ENCODE results near the gene GRID2.

DNA sequence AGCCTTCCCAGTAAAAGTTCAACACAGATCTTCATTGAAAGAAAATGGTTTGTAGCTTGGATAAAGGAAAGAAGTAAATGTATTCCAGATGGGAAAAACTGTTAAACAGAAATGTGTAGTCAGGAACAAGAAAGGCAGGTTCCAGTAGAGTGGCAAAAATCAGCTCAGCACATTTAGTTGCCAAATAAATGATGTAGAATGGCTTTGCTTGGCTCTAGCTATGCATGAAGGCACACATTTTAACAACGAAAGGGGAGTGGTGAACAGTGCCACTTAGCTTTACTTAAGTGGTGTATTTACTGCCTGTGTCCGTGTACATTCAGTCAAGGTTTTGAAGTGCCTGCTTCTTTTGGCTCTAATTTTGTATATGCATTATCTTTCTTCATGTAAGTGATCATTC is 880.3 kb downstream of the GRID2 start:
- TF ChIP-seq MEF2A (IDR thresholded peaks at IDR 0.05; ENCODE audit: borderline replicate concordance, low read depth) (no peak), RAD21 (IDR thresholded peaks at IDR 0.05; ENCODE audit: low read length) (no peak), TEAD4 (IDR thresholded peaks at IDR 0.05; ENCODE audit: borderline replicate concordance, insufficient read depth) (no peak), POLR2AphosphoS5 (IDR thresholded peaks at IDR 0.05; ENCODE audit: low read depth, low read length) (no peak), GATA2 (CRISPR knock-in tag; IDR thresholded peaks at IDR 0.05) (no peak), REST (IDR thresholded peaks at IDR 0.05; ENCODE audit: low read depth, low read length) (no peak), EZH2phosphoT487 (IDR thresholded peaks at IDR 0.05; ENCODE audit: borderline replicate concordance, low read depth) (no peak), TAF1 (IDR thresholded peaks at IDR 0.05; ENCODE audit: borderline replicate concordance, low read depth, low read length) (no peak)
- TF ChIP-seq, protein P1, sequence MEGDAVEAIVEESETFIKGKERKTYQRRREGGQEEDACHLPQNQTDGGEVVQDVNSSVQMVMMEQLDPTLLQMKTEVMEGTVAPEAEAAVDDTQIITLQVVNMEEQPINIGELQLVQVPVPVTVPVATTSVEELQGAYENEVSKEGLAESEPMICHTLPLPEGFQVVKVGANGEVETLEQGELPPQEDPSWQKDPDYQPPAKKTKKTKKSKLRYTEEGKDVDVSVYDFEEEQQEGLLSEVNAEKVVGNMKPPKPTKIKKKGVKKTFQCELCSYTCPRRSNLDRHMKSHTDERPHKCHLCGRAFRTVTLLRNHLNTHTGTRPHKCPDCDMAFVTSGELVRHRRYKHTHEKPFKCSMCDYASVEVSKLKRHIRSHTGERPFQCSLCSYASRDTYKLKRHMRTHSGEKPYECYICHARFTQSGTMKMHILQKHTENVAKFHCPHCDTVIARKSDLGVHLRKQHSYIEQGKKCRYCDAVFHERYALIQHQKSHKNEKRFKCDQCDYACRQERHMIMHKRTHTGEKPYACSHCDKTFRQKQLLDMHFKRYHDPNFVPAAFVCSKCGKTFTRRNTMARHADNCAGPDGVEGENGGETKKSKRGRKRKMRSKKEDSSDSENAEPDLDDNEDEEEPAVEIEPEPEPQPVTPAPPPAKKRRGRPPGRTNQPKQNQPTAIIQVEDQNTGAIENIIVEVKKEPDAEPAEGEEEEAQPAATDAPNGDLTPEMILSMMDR (IDR thresholded peaks at IDR 0.05) = no peak
- TF ChIP-seq, protein P2, sequence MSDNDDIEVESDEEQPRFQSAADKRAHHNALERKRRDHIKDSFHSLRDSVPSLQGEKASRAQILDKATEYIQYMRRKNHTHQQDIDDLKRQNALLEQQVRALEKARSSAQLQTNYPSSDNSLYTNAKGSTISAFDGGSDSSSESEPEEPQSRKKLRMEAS (IDR thresholded peaks at IDR 0.05; ENCODE audit: low read depth) = no peak
- TF ChIP-seq, protein P3, sequence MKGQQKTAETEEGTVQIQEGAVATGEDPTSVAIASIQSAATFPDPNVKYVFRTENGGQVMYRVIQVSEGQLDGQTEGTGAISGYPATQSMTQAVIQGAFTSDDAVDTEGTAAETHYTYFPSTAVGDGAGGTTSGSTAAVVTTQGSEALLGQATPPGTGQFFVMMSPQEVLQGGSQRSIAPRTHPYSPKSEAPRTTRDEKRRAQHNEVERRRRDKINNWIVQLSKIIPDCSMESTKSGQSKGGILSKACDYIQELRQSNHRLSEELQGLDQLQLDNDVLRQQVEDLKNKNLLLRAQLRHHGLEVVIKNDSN (IDR thresholded peaks at IDR 0.05; ENCODE audit: borderline replicate concordance, low read depth) = no peak

Data from SK-N-SH (cell line).